HepG2 (cell line): Measurements from ENCODE around the gene XPR1. TPM values are rescaled to one million over a fixed set of nuclear protein-coding genes. Genes with fewer than 3 reads are reported as not detected.

Experiments
- ATF7 ChIP-seq, 2 experiments: fragments of 450-650 bp in 1 of 2; sonication (generic) in 1 of 2; formaldehyde crosslinking in 1 of 2; IDR thresholded peaks; 2 replicates each; pipeline versions ENCODE4 v1.4.0 to v1.6.1; 2016 to 2020; ENCODE audit warnings: antibody characterized with exemption in 1 of 2, mild to moderate bottlenecking in 1 of 2, missing genetic modification reagents in 1 of 2
- BRD4 ChIP-seq: sonication (generic); formaldehyde crosslinking; IDR thresholded peaks from 2 replicates; pipeline ENCODE4 v1.4.0; 2020; ENCODE audit warnings: missing genetic modification reagents
- EHMT2 ChIP-seq: fragments of 200-600 bp; sonication (generic); IDR thresholded peaks from 2 replicates; pipeline ENCODE4 v1.7.0; 2017; ENCODE audit warnings: antibody characterized with exemption, low read depth, low read length, borderline replicate concordance
- EZH2 ChIP-seq: conservative IDR thresholded peaks from 2 replicates; pipeline ENCODE4 v1.6.1; 2012; ENCODE audit warnings: mild to moderate bottlenecking, low read depth, low read length, moderate library complexity
- NFE2L2 ChIP-seq: fragments of 150-350 bp; IDR thresholded peaks from 2 replicates; pipeline ENCODE4 v1.6.1; 2014; ENCODE audit warnings: low read length
- POLR2G ChIP-seq: fragments of 200-400 bp; formaldehyde crosslinking; IDR thresholded peaks from 2 replicates; pipeline ENCODE4 v1.6.1; 2018; ENCODE audit warnings: mild to moderate bottlenecking, low read depth, low read length, moderate library complexity
- PRDM15 ChIP-seq: sonication (generic); formaldehyde crosslinking; IDR thresholded peaks from 2 replicates; pipeline ENCODE4 v1.4.0; 2020; ENCODE audit warnings: missing genetic modification reagents
- SOX5 ChIP-seq: IDR thresholded peaks from 2 replicates; pipeline ENCODE4 v1.6.1; 2016; ENCODE audit warnings: borderline replicate concordance
- ZBED4 ChIP-seq: sonication (generic); formaldehyde crosslinking; IDR thresholded peaks from 2 replicates; pipeline ENCODE4 v1.4.0; 2020; ENCODE audit warnings: missing genetic modification reagents, borderline replicate concordance
- ZBTB4 ChIP-seq: sonication (generic); formaldehyde crosslinking; IDR thresholded peaks from 2 replicates; pipeline ENCODE4 v1.4.0; 2020; ENCODE audit warnings: missing genetic modification reagents, mild to moderate bottlenecking, borderline replicate concordance
- ZNF30 ChIP-seq: sonication (generic); formaldehyde crosslinking; IDR thresholded peaks from 2 replicates; pipeline ENCODE4 v1.5.0; 2020; ENCODE audit warnings: mild to moderate bottlenecking, missing genetic modification reagents
- ZNF619 ChIP-seq: sonication (generic); formaldehyde crosslinking; IDR thresholded peaks from 2 replicates; pipeline ENCODE4 v1.4.0; 2020; ENCODE audit warnings: mild to moderate bottlenecking, missing genetic modification reagents
- ZNF720 ChIP-seq: sonication (generic); formaldehyde crosslinking; IDR thresholded peaks from 2 replicates; pipeline ENCODE4 v1.4.0; 2020; ENCODE audit warnings: missing genetic modification reagents
- polyA plus RNA-seq, 8 experiments: library from polyadenylated mRNA; depleted of rRNA in 3 of 8; stranded (reverse) in 7 of 8; unstranded in 1 of 8; fragments of >200 nt; fragmentation: Illumina TruSeq in 4 of 8; extraction: Trizol in 4 of 8; gene quantifications; 2 replicates each; pipeline versions ENCODE4 v1.2.1 to v1.2.3, GENCODE V29; 2011 to 2016; ENCODE audit warnings: low read depth in 4 of 8, missing spikeins in 1 of 8, mixed read lengths in 1 of 8; ENCODE audit not compliant: insufficient read depth in 1 of 8
- total RNA-seq, 5 experiments: library from RNA; depleted of rRNA; stranded (reverse); fragments of >200 nt; fragmentation: Illumina TruSeq; extraction: Trizol; gene quantifications; 2 replicates each; pipeline ENCODE4 v1.2.3, GENCODE V29; 2016; ENCODE audit warnings: low read depth in 1 of 5
- TF ChIP-seq, protein P1 (sequence below): IDR thresholded peaks from 2 replicates; pipeline ENCODE4 v1.6.1; 2012; ENCODE audit warnings: low read length, improper control_type of control experiment

The XPR1 gene
- total and polyA plus RNA-seq, 2 of the 13 experiments (the other 11 are each of a cell fraction or from before 2014, with no cell fraction given) = 22.3 to 23.6 TPM

GRCh38 chr1:180935326-180936109 is 303.7 kb downstream of the XPR1 start (continued):
- TF ChIP-seq ZBED4 = no peak
- TF ChIP-seq ZBTB4 (CRISPR knock-in tag) = peak; percentile 74; the same call in 1 of the 2 replicates
- TF ChIP-seq EZH2 = no peak
- TF ChIP-seq ZNF30 (CRISPR knock-in tag) = no peak
- no peak for TF ChIP-seq ZNF720 (CRISPR knock-in tag)
- peak; percentile 57 for TF ChIP-seq POLR2G
- TF ChIP-seq ZNF619 = no peak
- TF ChIP-seq ATF7 (IDR thresholded peaks at IDR 0.05) = no peak
- TF ChIP-seq ATF7 (CRISPR knock-in tag; IDR thresholded peaks at IDR 0.05) = no peak
- no peak for TF ChIP-seq NFE2L2
- TF ChIP-seq EHMT2 = no peak
- peak; percentile 88 for TF ChIP-seq PRDM15
- peak; percentile 21; the same call in 1 of the 2 replicates for TF ChIP-seq SOX5
- TF ChIP-seq, protein P1, sequence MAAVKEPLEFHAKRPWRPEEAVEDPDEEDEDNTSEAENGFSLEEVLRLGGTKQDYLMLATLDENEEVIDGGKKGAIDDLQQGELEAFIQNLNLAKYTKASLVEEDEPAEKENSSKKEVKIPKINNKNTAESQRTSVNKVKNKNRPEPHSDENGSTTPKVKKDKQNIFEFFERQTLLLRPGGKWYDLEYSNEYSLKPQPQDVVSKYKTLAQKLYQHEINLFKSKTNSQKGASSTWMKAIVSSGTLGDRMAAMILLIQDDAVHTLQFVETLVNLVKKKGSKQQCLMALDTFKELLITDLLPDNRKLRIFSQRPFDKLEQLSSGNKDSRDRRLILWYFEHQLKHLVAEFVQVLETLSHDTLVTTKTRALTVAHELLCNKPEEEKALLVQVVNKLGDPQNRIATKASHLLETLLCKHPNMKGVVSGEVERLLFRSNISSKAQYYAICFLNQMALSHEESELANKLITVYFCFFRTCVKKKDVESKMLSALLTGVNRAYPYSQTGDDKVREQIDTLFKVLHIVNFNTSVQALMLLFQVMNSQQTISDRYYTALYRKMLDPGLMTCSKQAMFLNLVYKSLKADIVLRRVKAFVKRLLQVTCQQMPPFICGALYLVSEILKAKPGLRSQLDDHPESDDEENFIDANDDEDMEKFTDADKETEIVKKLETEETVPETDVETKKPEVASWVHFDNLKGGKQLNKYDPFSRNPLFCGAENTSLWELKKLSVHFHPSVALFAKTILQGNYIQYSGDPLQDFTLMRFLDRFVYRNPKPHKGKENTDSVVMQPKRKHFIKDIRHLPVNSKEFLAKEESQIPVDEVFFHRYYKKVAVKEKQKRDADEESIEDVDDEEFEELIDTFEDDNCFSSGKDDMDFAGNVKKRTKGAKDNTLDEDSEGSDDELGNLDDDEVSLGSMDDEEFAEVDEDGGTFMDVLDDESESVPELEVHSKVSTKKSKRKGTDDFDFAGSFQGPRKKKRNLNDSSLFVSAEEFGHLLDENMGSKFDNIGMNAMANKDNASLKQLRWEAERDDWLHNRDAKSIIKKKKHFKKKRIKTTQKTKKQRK = no peak
- TF ChIP-seq BRD4 = no peak
